AG04450 (cell line): ENCODE results near the gene MZF1. TPM values are rescaled to one million over a fixed set of nuclear protein-coding genes. Genes with fewer than 3 reads are reported as not detected.

ENCODE experiments used
- CTCF ChIA-PET: fragments of 300-600, 350-600 bp; formaldehyde crosslinking; extraction: SDS; loops from one replicate; lab custom pipeline; 2022; ENCODE audit warnings: antibody characterized with exemption, inconsistent platforms; lab: Charles Lee
- POLR2A ChIA-PET: fragments of 350-600 bp; formaldehyde crosslinking; extraction: SDS; loops from one replicate; lab custom pipeline; 2021; ENCODE audit warnings: antibody characterized with exemption, inconsistent platforms; lab: Yijun Ruan, JAX
- DNase-seq: peaks from one replicate; pipeline ENCODE4 v3.0.0-alpha.2; 2011; ENCODE audit warnings: low read depth, low spot score
- H3K27ac ChIP-seq: one replicate; pipeline ENCODE4 v1.5.1; 2012; ENCODE audit warnings: low read depth, low read length, control low read depth
- H3K27me3 ChIP-seq: one replicate; pipeline ENCODE4 v1.6.0; 2012; ENCODE audit warnings: low read length; ENCODE audit not compliant: control insufficient read depth, insufficient read depth
- H3K4me3 ChIP-seq: 2 replicates; pipeline ENCODE4 v1.5.1; 2011; ENCODE audit warnings: mild to moderate bottlenecking, low read depth, low read length, control low read depth
- H3K9me3 ChIP-seq: 2 replicates; pipeline ENCODE4 v1.5.1; 2012; ENCODE audit warnings: low read length; ENCODE audit not compliant: control insufficient read depth, insufficient read depth
- CTCF ChIP-seq: IDR thresholded peaks from 2 replicates; pipeline ENCODE4 v1.5.1; 2011; ENCODE audit warnings: low read depth, low read length, control low read depth, inconsistent platforms
- polyA plus RNA-seq: library from polyadenylated mRNA; depleted of rRNA; stranded (reverse); fragments of >200 nt; gene quantifications from 2 replicates; pipeline ENCODE4 v1.2.3, GENCODE V29; 2011

The MZF1 gene
- polyA plus RNA-seq, 1 experiment, result 5.5 TPM

- no peak overlapping the region for H3K27ac ChIP-seq
- TF ChIP-seq CTCF, result no peak
- no peaks in the 10 kb centered on the region for H3K27me3 ChIP-seq
- H3K9me3 ChIP-seq, result no peaks in the 10 kb centered on the region; the same call in 1 of the 2 replicates
- DNase-seq, result no peak
- H3K4me3 ChIP-seq, result no peak overlapping the region
- CTCF ChIA-PET, result no interaction called here
- POLR2A ChIA-PET, result no interaction called here
These were observed 50.4 kb downstream of the MZF1 start for GRCh38 chr19:58522709-58523108.

- no peaks in the 10 kb centered on the region; the same call in 1 of the 2 replicates for H3K9me3 ChIP-seq
- H3K27ac ChIP-seq, result no peak overlapping the region
- CTCF ChIA-PET, result interaction anchor here (2.8 to 4.1 kb wide), 2 partner anchors 13 to 59 kb away, joined by 13 to 22 read pairs; no protein-coding TSS in a partner anchor
- no peak for TF ChIP-seq CTCF
- no peak overlapping the region for H3K4me3 ChIP-seq
- no peak for DNase-seq
- POLR2A ChIA-PET, result interaction anchor here (0.6 kb wide), 1 partner anchor 28 kb away, joined by 4 read pairs; no protein-coding TSS in a partner anchor
- H3K27me3 ChIP-seq, result no peaks in the 10 kb centered on the region
These were observed 51.5 kb downstream of the MZF1 start for GRCh38 chr19:58521651-58522050.

- no peak for DNase-seq
- H3K4me3 ChIP-seq, result peak overlapping the region; percentile 89
- POLR2A ChIA-PET, result interaction anchor here (0.8 to 3.9 kb wide), 18 partner anchors 13 to 242 kb away, joined by 3 to 54 read pairs (median 4); partner anchors contain the start of genes CHMP2A, TRIM28, UBE2M and ZNF324B
- no peaks in the 10 kb centered on the region for H3K27me3 ChIP-seq
- CTCF ChIA-PET, result interaction anchor here (0.9 to 4.1 kb wide), 14 partner anchors 9 to 118 kb away, joined by 3 to 22 read pairs (median 4); partner anchors contain the start of genes CHMP2A, TRIM28 and UBE2M
- H3K27ac ChIP-seq, result peak overlapping the region; percentile 93
- no peak for TF ChIP-seq CTCF
- no peaks in the 10 kb centered on the region; the same call in 1 of the 2 replicates for H3K9me3 ChIP-seq
These were observed 52.9 kb downstream of the MZF1 start for GRCh38 chr19:58520257-58520599.

- Histone ChIP-seq H3K27me3 (no peaks in the 10 kb centered on the region), H3K4me3 (peak within 1 kb of the TSS; percentile 89), H3K27ac (peak within 1 kb of the TSS; percentile 93), H3K9me3 (no peaks in the 10 kb centered on the region; the same call in 1 of the 2 replicates)
- TF ChIP-seq CTCF, result peak; percentile 69
- DNase-seq, result peak; percentile 92
- ChIA-PET POLR2A (interaction anchor here (0.8 to 3.9 kb wide), 20 partner anchors 14 to 241 kb away, joined by 3 to 54 read pairs (median 4); partner anchors contain the start of genes CHMP2A, TRIM28, UBE2M and ZNF324B), CTCF (interaction anchor here (0.7 to 4.1 kb wide), 21 partner anchors 9 to 155 kb away, joined by 3 to 22 read pairs (median 5); partner anchors contain the start of genes CHMP2A, TRIM28 and UBE2M)
These were observed 53.5 kb downstream of the MZF1 start, which contains the start of gene ZBTB45 for GRCh38 chr19:58519355-58520256. TSS of gene ZBTB45 (minus strand) at chr19:58519810. CDS start at chr19:58517673, 2,137 bp downstream.
